Stimulated activated CD4-positive, alpha-beta T cell treated with anti-CD3 and anti-CD28 coated beads, Interleukin-1b, Interleukin-23, amount 100 ng/mL, for 24 hours (primary cell): ENCODE results near the gene GARIN5B.
"Not testable (repeated sequence)": the region's sequence is repeated elsewhere in the genome, so short reads cannot be mapped to it uniquely, and the experiment has no call there.

ENCODE experiments used
- DNase-seq, 4 experiments: peaks; one replicate each; pipeline ENCODE4 v3.0.0-alpha.2; 2020; ENCODE audit warnings: low read depth in 4 of 4, low spot score in 1 of 4

Gene GARIN5B

DNA sequence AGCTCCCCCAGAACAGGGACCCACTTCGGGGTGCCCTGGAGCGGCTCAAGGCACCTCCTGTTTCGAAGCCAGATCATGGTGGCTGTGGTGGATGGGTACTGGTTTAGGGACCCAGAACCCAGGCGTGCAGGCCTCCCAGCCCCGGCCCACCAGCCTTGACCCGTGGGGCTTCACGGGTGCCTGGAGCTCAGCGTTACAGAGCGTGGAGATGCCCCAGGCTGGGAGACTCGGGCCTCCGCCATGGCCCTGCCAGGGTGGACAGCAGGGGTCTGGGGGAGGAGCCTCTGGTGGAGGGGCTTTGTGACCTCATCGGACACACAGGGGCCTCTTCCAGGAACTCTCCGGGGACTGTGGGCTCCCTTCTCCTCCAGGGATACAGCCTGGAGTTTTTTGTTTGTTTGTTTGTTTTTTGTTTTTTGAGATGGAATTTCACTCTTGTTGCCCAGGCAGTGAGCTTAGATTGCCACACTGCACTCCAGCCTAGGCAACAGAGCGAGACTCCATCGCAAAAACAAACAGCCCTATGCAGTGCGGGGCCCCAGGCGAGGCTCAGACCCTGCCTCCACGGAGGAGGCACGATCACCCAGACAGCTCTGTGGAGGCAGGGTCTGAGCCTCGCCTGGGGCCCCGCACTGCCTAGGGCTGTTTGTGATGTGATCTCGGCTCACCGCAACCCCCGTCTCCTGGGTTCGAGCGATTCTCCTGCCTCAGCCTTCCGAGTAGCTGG lies at the start of gene GARIN5B:
Gene GARIN5B (minus strand): TSS at position 271 of the 727 bp plus-strand sequence. CDS start 194 bp downstream, at position 77.
- DNase-seq = no peak

DNA sequence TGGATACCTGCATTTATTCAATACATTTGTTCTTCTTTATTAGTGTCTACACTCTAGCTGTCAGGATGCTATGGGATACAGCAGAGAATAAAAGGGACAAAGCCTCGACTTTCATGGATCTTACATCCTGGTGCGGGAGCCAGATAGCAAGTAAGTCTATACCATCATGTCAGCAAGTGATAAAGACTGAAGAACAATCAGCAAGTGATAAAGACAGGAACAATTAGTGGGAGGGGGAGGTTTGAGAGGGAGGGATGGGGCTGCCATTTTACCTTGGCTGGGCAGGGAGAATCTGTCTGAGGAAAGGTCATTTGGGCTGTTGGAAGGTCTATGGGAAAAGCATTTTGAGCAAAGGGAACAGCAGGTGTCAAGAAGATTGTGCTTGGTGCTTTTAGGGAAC lies 47.1 kb upstream of the GARIN5B start:
- no peak for DNase-seq

DNA sequence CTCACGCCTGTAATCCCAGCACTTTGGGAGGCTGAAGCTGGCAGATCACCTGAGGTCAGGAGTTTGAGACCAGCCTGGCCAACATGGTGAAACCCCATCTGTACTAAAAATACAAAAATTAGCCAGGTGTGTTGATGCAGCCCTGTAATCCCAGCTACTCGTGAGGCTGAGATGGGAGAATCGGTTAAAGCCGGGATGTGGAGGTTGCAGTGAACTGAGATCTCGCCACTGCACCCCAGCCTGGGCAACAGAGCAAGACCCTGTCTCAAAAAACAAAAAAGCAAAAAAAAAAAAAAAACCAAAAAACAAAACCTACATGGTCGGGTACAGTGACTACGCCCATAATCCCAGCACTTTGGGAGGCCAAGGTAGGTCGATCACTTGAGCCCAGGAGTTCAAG lies 46.1 kb upstream of the GARIN5B start:
- DNase-seq = not testable (repeated sequence)

DNA sequence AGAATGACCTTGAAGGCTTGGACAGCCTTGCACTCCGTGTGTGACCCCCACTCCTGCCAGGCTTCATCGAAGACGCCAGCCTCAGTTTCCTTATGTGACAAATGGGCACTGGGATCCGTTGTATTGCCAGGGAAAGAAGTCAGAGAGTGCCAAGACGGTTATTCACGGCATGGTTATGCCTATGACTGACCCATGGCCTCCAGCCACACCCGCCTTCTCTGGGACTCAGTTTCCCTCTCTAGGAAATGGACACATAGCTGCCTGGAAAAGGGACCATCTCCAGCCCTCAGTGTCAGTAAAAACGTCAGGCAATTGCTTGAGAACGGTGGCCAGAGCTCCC lies 45.4 kb upstream of the GARIN5B start:
- DNase-seq = no peak

DNA sequence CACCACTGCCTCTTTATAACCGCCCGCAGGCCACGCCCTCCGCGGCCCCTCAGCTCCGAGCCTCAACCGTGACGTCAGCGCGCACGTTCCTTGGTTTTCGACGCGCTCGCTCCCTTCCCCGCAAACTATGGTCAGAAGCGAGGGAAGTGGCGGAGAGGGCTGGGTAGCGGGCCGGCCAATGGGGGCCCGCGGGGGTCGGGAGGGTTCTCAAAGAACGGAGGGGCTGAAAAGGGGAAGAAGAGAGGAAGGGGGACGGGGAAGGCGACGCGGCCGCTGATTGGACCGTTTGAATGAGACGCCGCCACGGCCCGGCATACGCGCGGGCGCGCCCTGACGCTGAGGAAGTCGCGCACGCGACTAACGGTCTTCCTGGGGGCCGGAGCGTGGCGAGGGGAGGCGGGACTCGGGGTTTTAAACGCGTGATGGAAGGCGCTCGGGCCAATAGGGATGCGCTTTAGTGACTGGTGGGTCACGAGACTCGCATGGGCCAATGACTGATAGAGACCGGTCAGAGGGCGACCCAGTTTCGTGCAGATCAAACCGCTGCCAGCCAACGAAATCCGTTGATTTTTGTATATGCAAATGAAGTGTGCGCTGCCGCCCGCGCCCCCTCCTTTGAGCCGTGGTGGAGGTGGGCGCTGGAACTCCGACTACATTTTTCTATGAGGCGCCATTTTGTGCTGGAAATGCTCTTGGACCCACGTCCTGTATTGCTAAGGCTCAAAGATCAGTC lies 44.9 kb upstream of the GARIN5B start:
- peak; percentile 86 to 95 (median 94) for DNase-seq

DNA sequence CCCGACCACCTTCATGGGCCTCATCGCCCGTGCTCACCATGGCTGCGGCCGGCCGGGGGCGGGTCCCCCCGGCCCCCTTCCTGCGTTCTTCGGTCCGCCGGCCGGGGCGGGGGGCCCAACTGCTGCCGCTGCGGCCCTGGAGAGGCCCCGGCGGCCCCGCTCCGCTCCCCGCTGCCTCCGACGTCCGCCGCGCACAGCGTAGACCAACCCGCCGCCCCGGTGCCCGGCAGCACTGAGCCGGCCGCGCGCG lies 44.4 kb upstream of the GARIN5B start, which contains the start of gene UBE2S:
Gene UBE2S (minus strand): TSS at position 239 of the 250 bp plus-strand sequence. CDS start 199 bp downstream, at position 40.
- DNase-seq = not testable (repeated sequence)

DNA sequence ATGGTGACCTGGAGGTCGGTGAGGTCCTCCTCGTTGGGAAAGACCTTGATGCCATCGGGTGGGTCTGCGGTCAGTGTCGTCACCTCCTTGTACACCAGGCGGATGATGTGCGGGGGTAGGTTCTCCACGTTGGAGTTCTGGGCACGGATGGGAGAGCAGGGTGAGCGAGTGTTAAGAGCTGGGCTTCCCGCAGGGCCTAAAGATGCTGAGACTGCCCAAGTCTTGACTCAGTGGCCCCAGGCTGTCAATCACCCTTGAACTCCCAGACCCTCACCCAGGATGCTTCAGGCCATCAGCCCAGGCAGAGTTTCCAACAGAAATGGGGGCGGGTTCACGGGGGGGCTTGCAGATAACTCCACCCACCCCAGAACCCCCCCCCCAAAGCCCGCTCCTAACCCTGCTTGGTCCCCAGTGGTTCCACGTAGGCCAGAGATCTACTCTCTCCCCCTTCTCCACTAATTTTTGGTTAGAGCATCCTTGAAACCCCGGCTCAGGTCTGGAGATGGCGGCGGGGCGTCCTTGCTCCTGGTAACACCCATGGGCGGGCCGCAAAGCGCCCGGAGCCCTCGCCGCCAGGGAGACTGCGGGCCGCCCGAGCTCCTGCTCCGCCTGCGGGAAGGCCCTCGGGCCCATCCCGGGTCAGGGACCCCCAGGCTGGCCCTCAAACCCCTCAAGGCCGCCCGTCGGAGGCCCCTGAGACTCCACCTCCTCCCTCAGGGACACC lies 43.9 kb upstream of the GARIN5B start:
- DNase-seq = no peak

DNA sequence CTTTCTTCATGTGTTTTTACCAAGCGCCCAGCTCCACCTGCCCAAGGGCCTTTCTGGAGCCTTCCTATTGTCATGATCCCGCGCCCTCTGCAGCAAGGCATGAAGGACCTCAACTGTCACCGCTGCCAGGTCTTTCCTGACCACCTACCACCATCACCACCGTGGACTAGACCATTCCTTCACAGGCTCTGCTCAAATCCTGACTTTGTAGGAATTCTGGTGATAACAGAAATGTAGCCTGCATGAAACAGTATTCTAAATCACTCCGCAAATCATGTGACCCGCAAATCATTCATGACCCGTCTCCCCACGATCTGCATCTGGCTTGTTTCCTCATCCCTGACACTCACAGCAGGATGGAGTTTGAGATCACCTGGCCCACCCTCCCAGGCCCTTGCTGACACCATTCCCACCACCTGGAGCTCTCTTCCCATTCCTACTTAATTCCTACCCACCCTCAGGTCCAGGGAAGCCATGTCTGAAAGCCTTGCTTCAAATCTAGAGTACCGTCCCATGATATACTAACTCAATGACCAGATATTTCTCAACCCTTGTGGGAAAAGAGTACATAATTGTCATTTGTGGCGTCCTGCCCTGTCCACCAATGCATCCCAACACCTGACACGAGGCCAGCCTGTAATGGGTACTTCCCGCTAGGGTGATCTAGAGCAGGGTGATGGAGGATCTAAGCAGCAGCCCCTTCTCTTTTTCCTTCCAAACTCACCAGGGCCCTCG lies 43.2 kb upstream of the GARIN5B start:
- DNase-seq = no peak

DNA sequence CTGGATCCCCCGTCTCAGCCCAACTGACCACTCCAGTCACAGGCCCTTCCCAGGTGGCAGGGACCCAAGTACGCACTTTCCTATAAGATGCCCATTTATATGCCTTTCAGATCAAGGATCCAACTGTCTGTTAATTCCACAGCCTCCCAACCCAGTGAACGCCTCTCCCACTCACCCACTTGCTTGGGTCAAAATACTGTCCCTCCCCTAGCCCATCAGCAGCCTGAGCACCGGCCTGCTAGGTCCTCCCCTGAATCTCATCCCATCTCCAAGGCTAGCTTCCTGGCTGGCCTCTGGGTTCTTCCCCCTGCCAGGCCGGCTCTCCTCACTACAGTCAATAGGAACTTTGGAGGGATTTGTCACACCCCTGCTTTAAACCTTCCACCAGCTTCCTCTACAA lies 42.6 kb upstream of the GARIN5B start:
- no peak for DNase-seq

DNA sequence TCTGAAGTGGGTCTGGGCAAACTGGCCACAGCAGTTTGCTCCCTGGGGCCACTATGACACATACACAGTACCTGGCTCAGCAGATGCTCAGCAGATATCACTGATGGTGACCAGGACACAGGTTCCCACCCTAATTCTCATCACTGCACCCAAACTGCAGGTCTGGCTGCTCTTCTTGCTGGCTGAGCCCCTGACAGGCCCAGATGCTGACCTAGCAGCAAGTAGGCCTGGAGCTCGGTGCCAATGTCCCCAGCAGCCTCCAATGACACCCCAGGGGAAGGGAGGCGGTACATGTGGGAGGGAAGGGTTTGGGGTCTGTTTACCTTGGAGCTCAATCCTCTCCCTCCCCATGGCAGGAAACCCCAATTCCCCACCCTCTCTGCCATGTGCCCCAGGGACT lies 39.4 kb upstream of the GARIN5B start:
- DNase-seq = no peak

DNA sequence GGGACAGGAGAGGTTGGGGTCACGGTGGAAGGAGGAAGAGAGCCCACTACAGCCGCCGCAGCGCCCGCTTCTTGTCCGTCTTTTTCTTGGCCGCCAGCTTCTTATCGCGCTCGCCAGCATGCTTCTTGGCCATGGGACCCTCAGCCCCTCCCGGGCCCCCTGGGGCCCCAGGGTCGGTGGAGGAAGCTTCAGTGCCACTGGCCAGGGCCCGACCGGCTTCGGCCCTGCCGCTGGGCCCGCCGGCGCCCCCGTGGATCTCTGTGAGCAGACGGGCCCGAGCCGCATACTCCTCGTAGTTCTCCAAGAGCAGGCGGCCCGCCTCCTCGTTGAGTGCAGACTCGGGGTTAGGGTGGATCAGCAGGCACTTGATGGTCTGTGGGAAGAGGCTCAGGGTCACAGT lies 38.3 kb upstream of the GARIN5B start:
- DNase-seq = not testable (repeated sequence)

DNA sequence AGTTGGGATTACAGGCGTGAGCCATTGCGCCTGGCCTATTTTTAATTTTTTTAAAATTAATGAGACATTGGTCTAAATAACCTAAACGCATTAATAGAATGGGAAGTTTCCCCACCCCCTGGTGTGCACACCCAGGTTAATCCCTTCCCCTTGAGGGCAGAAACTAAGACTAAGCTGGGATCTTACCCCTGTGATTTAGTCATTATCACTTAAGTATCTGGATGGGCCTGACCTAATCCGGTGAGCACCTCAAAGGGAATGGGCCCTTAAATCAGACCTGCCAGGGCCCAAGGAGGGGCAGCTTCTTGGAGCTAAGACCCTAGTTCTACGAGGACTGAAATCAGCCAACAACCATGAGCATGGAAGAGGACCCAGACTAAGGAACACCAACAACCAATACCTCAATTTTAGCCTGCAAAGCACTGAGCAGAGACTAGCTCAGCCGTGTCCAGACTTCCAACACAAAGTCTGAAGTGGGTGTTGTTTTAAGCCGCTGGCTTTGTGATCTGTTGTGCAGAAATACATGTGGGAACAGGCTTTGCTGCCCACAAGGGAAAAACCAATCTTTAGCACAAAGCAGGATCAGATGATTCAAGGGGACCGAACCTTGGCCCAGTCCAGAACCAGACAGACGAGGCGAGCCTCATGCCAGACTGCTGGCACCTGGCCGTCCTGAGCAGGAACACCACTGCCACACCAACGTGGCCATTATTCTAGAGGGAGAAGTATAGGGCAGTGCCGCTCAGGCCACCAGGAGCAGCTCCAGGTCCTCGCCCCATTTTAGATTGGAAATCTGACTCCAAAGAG lies 37.4 kb upstream of the GARIN5B start:
- no peak for DNase-seq

DNA sequence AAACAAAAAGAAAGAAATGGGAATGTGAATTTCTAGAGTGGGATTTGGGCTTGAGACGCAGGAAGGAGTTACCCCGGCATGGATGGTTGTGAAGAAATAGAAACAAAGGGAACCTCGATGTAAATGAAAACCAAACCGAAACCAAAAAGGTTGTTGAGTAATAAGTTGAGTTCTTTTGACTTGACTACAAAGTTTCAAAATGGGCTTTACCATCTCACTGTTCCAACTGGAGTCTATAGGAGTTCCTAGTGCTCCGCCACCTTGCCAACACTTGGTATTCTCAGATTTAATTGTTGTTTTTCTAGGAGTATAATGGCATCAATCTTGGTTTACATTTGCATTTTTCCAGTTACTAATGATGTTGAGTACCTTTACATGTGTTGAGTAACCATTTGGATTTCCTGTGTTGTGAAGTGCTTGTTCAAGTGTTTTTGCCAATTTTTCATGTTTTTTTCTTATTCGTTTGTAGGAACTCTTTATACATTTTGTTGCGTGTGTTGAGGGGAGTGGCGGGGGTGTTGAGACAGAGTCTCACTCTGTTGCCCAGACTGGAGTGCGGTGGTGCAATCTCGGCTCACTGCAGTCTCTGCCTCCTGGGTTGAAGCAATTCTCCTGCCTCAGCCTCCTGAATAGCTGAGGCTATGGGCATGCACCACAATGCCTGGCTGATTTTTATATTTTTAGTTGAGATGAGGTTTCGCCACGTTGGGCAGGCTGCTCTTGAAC lies 35.3 kb upstream of the GARIN5B start:
- DNase-seq = no peak

DNA sequence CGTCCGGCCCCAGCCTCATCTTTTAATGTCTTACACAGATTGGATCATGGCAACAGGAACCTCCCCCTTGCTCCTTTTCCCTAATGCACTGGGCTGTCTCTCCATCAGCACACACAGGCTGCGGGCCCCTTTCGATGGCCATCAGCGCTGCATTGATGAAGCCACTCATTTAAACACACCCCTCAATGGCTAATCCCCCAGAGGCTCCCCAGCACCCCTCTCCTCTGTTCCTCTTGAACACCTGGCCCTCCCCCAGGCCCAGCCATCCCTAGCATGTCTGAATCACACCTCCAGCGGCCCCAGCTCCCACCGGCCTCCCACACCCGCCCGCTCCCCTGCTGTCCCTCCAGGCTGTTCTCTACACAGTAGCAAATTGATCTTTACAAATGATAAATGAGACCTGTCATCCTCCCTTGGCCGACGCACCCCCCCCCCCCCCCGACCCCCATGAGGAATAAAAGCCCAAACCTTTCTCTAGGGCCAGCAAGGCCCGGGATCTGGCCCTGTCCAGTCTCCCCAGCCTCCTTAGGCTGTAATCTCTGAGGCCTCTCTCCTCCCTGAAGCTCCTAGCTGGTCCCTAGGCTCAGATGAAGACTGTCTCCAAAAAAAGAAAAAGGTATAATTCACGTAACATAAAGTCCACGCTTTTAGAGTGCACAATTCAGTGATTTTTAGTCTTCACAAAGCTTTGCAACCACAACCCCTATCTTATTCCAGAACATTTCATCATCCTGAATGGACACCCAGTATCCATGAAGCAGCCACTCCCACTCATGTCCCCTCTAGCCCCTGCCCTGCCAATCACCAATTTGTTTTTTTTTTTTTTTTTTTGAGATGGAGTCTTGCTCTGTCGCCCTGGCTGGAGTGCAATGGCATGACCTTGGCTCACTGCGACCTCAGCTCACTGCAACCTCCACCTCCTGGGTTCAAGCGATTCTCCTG lies 30.0 kb upstream of the GARIN5B start:
- no peak for DNase-seq

DNA sequence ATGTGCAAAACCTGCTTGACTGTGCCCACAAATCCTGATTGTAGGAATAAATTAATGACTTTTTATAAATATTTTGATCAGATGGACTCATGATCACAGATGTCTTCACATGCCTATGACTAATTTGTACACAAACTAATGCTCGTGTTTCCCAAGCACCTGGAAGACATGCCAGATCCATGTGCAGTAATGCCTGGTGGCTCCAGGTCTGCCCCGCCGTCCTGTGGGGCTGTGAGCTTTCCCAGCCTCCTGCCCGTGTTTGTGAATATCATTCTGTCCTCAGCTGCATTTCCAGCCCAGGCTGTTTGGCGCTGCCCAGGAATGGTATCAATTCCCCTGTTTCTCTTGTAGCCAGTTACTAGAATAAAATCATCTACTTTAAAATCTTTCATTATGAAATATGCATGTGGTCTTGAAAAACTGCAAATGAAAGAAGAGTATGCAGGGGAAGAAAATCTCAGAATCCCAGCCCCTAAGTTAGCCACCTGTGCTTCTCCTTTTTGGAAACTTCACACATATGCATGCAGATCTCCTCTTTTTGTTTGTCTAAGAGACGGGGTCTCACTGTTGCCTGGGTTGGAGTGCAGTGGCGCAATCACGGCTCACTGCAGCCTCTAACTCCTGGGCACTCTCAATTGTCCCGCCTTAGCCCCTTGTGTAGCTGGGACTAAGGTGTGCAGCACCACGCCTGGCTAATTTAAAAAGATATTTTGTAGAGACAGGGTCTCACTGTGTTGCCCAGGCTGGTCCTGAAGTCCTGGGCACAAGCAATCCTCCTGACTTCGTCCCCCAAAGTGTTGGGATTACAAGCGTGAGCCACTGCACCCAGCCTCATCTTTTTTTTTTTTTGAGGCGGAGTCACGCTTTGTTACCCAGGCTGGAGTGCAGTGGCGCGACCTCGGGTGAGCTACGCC lies 28.9 kb upstream of the GARIN5B start:
- no peak for DNase-seq

DNA sequence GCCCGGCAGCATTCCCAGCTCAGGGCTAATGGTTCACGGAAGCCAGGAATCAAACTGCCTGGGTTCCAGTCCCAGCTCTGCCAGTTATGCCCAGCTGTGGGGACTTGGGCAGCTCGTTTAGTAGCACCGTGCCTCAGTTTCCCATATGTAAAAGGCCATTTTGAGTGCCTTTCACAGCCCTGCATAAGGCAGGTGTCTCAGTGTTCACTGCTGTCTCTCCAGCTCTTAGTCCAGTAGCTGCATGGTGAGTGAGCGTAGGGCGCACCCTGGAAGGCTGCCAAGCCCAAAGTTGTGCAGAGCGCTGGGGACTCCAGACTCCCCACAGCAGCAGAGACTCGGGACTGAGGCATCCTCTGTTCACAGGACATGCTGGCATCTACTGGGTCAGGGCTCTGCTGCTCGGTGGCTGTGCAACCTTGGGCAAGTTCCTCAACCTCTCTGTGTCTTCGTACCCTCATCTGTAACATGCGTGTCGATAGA lies 28.2 kb upstream of the GARIN5B start:
- no peak for DNase-seq

DNA sequence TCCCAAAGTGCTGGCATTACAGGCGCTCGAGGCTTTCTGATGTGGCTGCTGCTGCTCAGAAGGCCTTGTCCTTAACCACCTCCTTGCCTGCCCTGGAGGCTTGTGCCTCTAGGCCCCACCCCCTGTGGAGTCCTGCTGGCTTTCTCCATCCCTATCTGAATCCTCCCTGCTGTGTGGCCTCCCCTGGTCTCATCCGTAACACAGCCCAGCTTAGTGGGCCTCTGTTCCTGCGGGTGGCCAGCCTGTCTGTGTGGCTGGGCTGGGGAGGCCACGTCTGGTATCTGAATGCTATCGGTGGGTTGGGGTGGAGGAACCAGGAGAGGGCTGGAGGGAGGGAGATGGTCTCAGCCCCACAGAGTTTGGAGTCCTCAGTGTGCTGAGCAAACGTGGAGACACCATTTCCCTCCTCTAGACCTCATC lies 27.4 kb upstream of the GARIN5B start:
- DNase-seq = no peak
